ENCODE measurements around the gene CBX1. TPM values are rescaled to one million over a fixed set of nuclear protein-coding genes. Genes with fewer than 3 reads are reported as not detected.
"Not testable (repeated sequence)": the region's sequence is repeated elsewhere in the genome, so short reads cannot be mapped to it uniquely, and the experiment has no call there.

CBX1 gene
- polyA plus RNA-seq, 1 experiment = 68.2 TPM

DNA sequence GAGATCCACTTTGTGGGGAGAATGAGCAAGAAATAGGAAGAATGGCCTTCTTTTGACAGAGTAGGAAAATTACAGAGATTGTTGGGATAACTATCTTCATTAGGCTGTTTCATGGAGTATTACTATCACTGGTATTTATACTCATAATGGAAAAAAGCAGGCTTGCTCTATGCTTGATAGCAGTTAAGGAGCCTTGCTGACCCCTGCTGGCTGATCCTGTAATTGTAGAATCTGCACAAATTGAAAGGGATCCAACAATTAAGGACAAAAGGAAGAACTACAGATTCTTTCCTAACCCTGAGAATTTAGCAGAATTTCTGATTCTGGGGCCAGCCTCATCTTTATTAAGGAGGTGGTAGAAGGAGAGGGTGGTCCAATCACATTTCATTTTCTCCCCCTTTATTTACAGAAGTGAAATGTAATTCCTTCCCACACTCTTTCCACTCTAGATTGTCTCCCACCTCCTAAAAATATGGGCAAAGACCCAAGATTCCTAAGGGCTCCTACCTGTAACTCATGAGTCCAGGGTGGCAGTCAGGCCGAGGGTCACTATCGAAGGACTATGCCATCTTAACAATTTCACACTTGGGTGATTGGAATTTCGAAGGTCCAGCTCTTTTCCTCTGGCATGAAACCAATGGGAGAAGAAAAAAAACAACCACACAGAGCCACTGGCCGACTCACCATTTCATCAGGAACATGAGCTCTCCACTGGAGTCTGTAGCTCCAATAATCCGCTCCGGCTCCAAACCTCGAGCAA, 26.8 kb downstream of the CBX1 start:
- no peak overlapping the region for H3K27ac ChIP-seq (ENCODE audit: low read depth, low read length)
- ChIA-PET POLR2A (interaction anchor here (0.8 to 2.4 kb wide), 2 partner anchors 26 to 44 kb away, joined by 3 to 14 read pairs; partner anchors contain the start of gene NFE2L1), CTCF (interaction anchor here (0.7 to 5.7 kb wide), 18 partner anchors 9 to 717 kb away, joined by 3 to 82 read pairs (median 4); no protein-coding TSS in a partner anchor)
- DNase-seq (ENCODE audit: low read depth, low spot score) = no peak
- H3K27me3 ChIP-seq (ENCODE audit: control insufficient read depth, insufficient read depth, low read length) = no peaks in the 10 kb centered on the region
- no peaks in the 10 kb centered on the region for H3K9me3 ChIP-seq (ENCODE audit: control insufficient read depth, insufficient read depth, low read length)
- H3K4me3 ChIP-seq (ENCODE audit: low read depth, low read length) = no peak overlapping the region
- TF ChIP-seq, protein P1, sequence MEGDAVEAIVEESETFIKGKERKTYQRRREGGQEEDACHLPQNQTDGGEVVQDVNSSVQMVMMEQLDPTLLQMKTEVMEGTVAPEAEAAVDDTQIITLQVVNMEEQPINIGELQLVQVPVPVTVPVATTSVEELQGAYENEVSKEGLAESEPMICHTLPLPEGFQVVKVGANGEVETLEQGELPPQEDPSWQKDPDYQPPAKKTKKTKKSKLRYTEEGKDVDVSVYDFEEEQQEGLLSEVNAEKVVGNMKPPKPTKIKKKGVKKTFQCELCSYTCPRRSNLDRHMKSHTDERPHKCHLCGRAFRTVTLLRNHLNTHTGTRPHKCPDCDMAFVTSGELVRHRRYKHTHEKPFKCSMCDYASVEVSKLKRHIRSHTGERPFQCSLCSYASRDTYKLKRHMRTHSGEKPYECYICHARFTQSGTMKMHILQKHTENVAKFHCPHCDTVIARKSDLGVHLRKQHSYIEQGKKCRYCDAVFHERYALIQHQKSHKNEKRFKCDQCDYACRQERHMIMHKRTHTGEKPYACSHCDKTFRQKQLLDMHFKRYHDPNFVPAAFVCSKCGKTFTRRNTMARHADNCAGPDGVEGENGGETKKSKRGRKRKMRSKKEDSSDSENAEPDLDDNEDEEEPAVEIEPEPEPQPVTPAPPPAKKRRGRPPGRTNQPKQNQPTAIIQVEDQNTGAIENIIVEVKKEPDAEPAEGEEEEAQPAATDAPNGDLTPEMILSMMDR (IDR thresholded peaks at IDR 0.05; ENCODE audit: low read depth, low read length) = peak; percentile 85

DNA sequence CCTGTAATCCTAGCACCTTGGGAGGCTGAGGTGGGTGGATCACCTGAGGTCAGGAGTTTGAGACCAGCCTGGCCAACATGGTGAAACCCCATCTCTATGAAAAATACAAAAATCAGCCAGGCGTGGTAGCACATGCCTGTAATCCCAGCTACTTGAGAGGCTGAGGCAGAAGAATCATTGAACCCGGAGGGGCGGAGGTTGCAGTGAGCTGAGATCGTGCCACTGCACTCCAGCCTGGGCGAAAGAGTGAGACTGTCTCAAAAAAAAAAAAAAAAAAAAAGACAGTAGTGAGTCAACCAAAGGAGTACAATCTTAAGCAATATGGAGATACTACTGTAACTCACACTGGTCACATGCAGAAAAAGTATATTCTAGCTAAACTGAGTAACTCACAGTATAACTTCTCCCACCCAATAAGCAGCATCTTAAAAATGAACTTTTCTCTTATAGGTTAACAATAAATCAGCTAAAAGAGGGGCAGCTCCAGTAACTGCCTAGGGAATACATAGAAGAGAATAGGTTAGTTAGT, 27.6 kb downstream of the CBX1 start:
- not testable (repeated sequence) for H3K4me3 ChIP-seq (ENCODE audit: low read depth, low read length); H3K27me3 ChIP-seq (ENCODE audit: control insufficient read depth, insufficient read depth, low read length); H3K27ac ChIP-seq (ENCODE audit: low read depth, low read length); DNase-seq (ENCODE audit: low read depth, low spot score); H3K9me3 ChIP-seq (ENCODE audit: control insufficient read depth, insufficient read depth, low read length)
- ChIA-PET POLR2A (interaction anchor here (0.9 to 2.4 kb wide), 2 partner anchors 26 to 48 kb away, joined by 3 to 14 read pairs; partner anchors contain the start of gene NFE2L1), CTCF (interaction anchor here (0.6 to 5.7 kb wide), 15 partner anchors 10 to 718 kb away, joined by 3 to 82 read pairs (median 6); no protein-coding TSS in a partner anchor)

DNA sequence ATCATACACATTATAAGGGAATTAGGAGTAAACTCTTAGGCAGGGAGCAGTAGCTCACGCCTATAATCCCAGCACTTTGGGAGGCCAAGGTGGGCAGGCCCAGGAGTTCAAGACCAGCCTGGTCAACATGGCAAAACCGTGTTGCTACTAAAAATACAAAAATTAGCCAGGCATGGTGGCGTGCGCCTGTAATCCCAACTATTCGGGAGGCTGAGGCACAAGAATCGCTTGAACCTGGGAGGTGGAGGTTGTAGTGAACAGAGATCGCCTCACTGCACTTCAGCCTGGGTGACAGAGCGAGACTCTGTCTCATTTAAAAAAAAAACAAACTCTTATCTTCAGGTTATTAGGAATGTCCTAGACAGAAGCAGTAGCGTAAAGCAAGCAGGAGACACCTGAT, 28.5 kb downstream of the CBX1 start:
- POLR2A ChIA-PET; DNase-seq (ENCODE audit: low read depth, low spot score); H3K4me3 ChIP-seq (ENCODE audit: low read depth, low read length); H3K9me3 ChIP-seq (ENCODE audit: control insufficient read depth, insufficient read depth, low read length); H3K27me3 ChIP-seq (ENCODE audit: control insufficient read depth, insufficient read depth, low read length); H3K27ac ChIP-seq (ENCODE audit: low read depth, low read length): not testable (repeated sequence)
- CTCF ChIA-PET = interaction anchor here (1.2 to 5.7 kb wide), 4 partner anchors 10 to 47 kb away, joined by 3 to 82 read pairs (median 10); no protein-coding TSS in a partner anchor

DNA sequence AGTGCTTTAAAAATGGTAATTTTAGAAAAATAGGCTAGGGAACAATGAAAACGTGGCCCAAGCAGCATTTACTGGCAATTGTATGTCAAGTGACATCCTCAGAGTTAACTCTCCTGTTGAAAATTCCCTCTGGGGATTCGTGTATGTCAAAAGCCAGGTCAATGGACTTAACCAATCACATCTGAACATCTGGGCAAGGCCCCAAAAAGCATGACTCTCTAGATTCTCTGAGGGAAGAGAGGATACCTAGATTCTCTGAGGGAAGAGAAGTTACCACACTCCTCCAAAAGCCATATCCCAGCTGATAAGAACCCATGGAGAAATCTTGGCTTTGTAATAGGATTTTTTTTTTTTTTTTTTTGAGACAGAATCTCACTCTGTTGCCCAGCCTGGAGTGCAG, 29.6 kb downstream of the CBX1 start:
- TF ChIP-seq, protein P1 (IDR thresholded peaks at IDR 0.05; ENCODE audit: low read depth, low read length) = no peak
- no peak for DNase-seq (ENCODE audit: low read depth, low spot score)
- H3K4me3 ChIP-seq (ENCODE audit: low read depth, low read length) = no peak overlapping the region
- H3K9me3 ChIP-seq (ENCODE audit: control insufficient read depth, insufficient read depth, low read length) = no peaks in the 10 kb centered on the region
- no peak overlapping the region for H3K27ac ChIP-seq (ENCODE audit: low read depth, low read length)
- ChIA-PET POLR2A (no interaction called here), CTCF (interaction anchor here (0.9 to 5.7 kb wide), 2 partner anchors 26 to 45 kb away, joined by 3 to 82 read pairs; no protein-coding TSS in a partner anchor)
- H3K27me3 ChIP-seq (ENCODE audit: control insufficient read depth, insufficient read depth, low read length) = no peaks in the 10 kb centered on the region

DNA sequence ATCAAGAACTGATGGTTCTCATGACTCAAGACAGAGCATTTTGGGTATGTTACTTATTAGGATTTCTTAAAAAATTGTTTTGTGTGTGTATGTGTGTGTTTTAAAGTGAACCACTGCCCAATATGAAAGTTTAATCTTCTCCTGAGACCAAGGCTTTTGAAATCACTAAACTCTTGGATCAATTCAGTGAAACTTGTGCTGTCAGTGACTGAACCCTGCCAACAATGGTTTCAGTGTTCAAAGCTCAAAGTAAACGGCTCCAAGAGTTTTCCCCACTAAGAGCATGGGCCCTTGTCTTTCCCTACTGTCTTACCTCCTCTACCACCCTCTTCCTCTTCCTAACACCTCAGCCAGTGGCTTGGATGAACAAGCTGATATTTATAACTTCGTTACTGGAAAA, 31.1 kb downstream of the CBX1 start:
- Histone ChIP-seq H3K9me3 (ENCODE audit: control insufficient read depth, insufficient read depth, low read length) (no peaks in the 10 kb centered on the region), H3K27me3 (ENCODE audit: control insufficient read depth, insufficient read depth, low read length) (no peaks in the 10 kb centered on the region), H3K27ac (ENCODE audit: low read depth, low read length) (no peak overlapping the region), H3K4me3 (ENCODE audit: low read depth, low read length) (no peak overlapping the region)
- ChIA-PET CTCF (no interaction called here), POLR2A (interaction anchor here (3.8 kb wide), 1 partner anchor 22 kb away, joined by 16 read pairs; the partner anchor contains the start of gene NFE2L1)
- TF ChIP-seq, protein P1 (IDR thresholded peaks at IDR 0.05; ENCODE audit: low read depth, low read length) = no peak
- DNase-seq (ENCODE audit: low read depth, low spot score) = no peak

All from AG04450 (cell line).